Mesendoderm (in vitro differentiated cells): ENCODE results near the gene ECEL1.
A peak's percentile ranks its signal among the peaks of the same experiment; 100 is the strongest.

Experiments used
- DNase-seq: peaks from one replicate; pipeline ENCODE4 v3.0.0; 2013
- H2AK5ac ChIP-seq: 2 replicates; pipeline ENCODE4 v1.6.1; 2013; ENCODE audit warnings: low read length, inconsistent platforms
- H2BK120ac ChIP-seq: 2 replicates; pipeline ENCODE4 v1.6.1; 2013; ENCODE audit warnings: low read depth, mild to moderate bottlenecking, low read length, moderate library complexity, mixed read lengths
- H2BK15ac ChIP-seq: replicated peaks from 2 replicates; pipeline ENCODE4 v1.6.1; 2013; ENCODE audit warnings: low read depth, mild to moderate bottlenecking, moderate library complexity
- H2BK5ac ChIP-seq: 2 replicates; pipeline ENCODE4 v1.6.1; 2013; ENCODE audit warnings: low read length, inconsistent platforms
- H3K18ac ChIP-seq: 2 replicates; pipeline ENCODE4 v1.6.1; 2013; ENCODE audit warnings: mild to moderate bottlenecking, low read length, mixed read lengths
- H3K23ac ChIP-seq: one replicate; pipeline ENCODE4 v1.6.1; 2013; ENCODE audit warnings: low read length
- H3K27ac ChIP-seq: 2 replicates; pipeline ENCODE4 v1.5.1; 2013; ENCODE audit warnings: low read depth, mild to moderate bottlenecking, inconsistent platforms, low read length, moderate library complexity
- H3K27me3 ChIP-seq: 2 replicates; pipeline ENCODE4 v1.6.1; 2013; ENCODE audit warnings: low read length, control low read depth, mild to moderate bottlenecking, inconsistent platforms; ENCODE audit not compliant: insufficient read depth, poor library complexity
- H3K36me3 ChIP-seq: 2 replicates; pipeline ENCODE4 v1.6.1; 2013; ENCODE audit warnings: low read length, inconsistent platforms; ENCODE audit not compliant: control insufficient read depth, insufficient read depth
- H3K4ac ChIP-seq: one replicate; pipeline ENCODE4 v1.6.1; 2013; ENCODE audit warnings: low read depth, mild to moderate bottlenecking, low read length, moderate library complexity
- H3K4me1 ChIP-seq: 2 replicates; pipeline ENCODE4 v1.6.1; 2013; ENCODE audit warnings: low read depth, low read length, inconsistent platforms; ENCODE audit not compliant: control insufficient read depth
- H3K4me2 ChIP-seq: 2 replicates; pipeline ENCODE4 v1.6.1; 2013; ENCODE audit warnings: low read length
- H3K4me3 ChIP-seq: 2 replicates; pipeline ENCODE4 v1.5.1; 2013; ENCODE audit warnings: mild to moderate bottlenecking, low read length
- H3K56ac ChIP-seq: one replicate; pipeline ENCODE4 v1.6.1; 2013; ENCODE audit warnings: low read length
- H3K79me1 ChIP-seq: 2 replicates; pipeline ENCODE4 v1.6.1; 2013; ENCODE audit warnings: low read length, inconsistent platforms
- H3K79me2 ChIP-seq: 2 replicates; pipeline ENCODE4 v1.6.1; 2013; ENCODE audit warnings: mild to moderate bottlenecking, low read length; ENCODE audit not compliant: control insufficient read depth, insufficient read depth
- H3K9ac ChIP-seq: 2 replicates; pipeline ENCODE4 v1.6.1; 2013; ENCODE audit warnings: low read length, inconsistent platforms
- H4K5ac ChIP-seq: one replicate; pipeline ENCODE4 v1.6.1; 2013; ENCODE audit warnings: low read length
- H4K8ac ChIP-seq: one replicate; pipeline ENCODE4 v1.6.1; 2013; ENCODE audit warnings: low read depth, mild to moderate bottlenecking, control low read depth, low read length, moderate library complexity
- WGBS: extraction: QIAGEN DNeasy Blood & Tissue Kit; methylation state at CpG from one replicate; pipeline ENCODE4 v1.1.7; 2013; ENCODE audit warnings: low lambda C conversion rate, missing lambda C conversion rate; ENCODE audit not compliant: insufficient coverage; ENCODE audit errors: extremely low coverage; 5-methylcytosine and 5-hydroxymethylcytosine counted together

The ECEL1 gene

DNA sequence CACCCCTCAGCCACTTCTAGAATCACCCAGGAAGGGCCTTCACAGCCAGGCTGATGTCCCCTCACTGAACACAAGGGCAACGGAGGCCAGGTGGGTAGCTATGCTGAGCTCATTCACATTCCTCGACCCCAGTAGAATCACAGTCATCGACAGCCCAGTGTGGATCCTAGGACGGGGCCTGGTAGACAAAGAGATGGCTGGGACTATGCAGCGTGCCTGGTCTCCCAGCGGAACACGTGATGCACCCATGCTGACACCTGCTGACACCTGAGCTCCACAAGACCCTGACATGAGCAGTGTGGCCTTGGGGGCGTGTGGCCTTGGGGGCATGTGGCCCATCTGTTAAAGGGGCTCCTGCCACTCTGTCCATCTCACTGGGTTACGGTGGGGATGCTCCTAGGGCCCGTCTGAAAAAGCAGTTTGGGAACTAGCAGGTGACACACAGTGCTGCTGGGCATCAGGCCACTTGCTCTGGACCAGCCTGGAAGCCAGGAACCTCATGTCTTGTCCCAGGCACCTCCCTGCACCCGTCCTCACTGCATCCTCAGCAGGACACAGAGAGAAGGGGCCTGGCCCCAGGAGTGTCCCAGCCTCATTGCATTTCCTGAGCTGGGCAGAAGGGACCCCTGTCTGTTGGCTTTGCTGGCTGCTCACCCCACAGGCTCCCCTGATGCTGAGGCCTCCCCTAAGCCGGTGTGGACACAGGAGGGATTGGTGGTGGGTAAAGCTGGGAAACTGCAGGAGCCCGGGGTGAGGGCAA is 9.7 kb downstream of the ECEL1 start:
- H3K4me2 ChIP-seq = no peak overlapping the region
- peak; percentile 7 for DNase-seq
- H3K79me1 ChIP-seq = no peaks in the 10 kb centered on the region
- no peak overlapping the region for H2AK5ac ChIP-seq
- H3K23ac ChIP-seq = no peak overlapping the region
- H3K36me3 ChIP-seq = no peaks in the 10 kb centered on the region
- no peak overlapping the region for H4K8ac ChIP-seq
- H2BK5ac ChIP-seq = no peak overlapping the region
- H3K4me1 ChIP-seq = no peaks in the 10 kb centered on the region
- H3K27ac ChIP-seq = no peak overlapping the region
- H3K79me2 ChIP-seq = no peaks in the 10 kb centered on the region
- H4K5ac ChIP-seq = no peak overlapping the region
- no peak overlapping the region for H3K56ac ChIP-seq
- WGBS = no CpG with 5 or more reads among the region's 13 CpGs
- H3K9ac ChIP-seq = no peak overlapping the region
- peaks cover 2% of the 10 kb centered on the region for H3K27me3 ChIP-seq
- no peak overlapping the region for H3K4me3 ChIP-seq
- H3K18ac ChIP-seq = no peak overlapping the region
- no peak overlapping the region for H2BK120ac ChIP-seq
- H3K4ac ChIP-seq = no peak overlapping the region
- no peak overlapping the region for H2BK15ac ChIP-seq

DNA sequence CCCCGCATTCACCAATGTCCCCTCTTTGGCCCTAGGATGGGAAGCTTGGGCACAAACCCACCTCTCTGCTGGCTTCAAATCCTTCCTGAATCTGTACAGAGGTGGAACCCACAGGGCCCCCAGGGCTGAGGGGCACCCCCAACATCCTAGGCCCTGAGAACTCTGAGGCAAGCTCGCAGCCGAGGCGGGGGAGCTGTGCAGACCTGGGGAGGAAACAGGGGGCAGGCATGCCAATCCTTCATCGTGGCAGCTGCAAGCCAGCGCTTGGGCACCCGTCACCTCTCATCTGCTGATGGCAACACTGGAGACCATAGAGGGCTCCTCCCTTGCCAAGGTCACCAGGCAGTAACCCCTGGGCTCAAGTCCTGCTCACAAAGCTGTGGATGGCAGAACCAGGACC is 10.8 kb downstream of the ECEL1 start:
- Histone ChIP-seq H2AK5ac (no peak overlapping the region), H3K56ac (no peak overlapping the region), H3K79me2 (no peaks in the 10 kb centered on the region), H3K18ac (no peak overlapping the region), H2BK120ac (no peak overlapping the region), H3K79me1 (no peaks in the 10 kb centered on the region), H2BK5ac (no peak overlapping the region), H3K9ac (no peak overlapping the region), H3K4ac (no peak overlapping the region), H3K27me3 (peaks cover 2% of the 10 kb centered on the region), H3K4me1 (no peaks in the 10 kb centered on the region), H4K8ac (no peak overlapping the region), H4K5ac (no peak overlapping the region), H3K23ac (no peak overlapping the region), H3K27ac (no peak overlapping the region), H3K4me2 (no peak overlapping the region), H3K4me3 (no peak overlapping the region), H2BK15ac (no peak overlapping the region), H3K36me3 (no peaks in the 10 kb centered on the region)
- WGBS = no CpG with 5 or more reads among the region's 7 CpGs
- DNase-seq = no peak

DNA sequence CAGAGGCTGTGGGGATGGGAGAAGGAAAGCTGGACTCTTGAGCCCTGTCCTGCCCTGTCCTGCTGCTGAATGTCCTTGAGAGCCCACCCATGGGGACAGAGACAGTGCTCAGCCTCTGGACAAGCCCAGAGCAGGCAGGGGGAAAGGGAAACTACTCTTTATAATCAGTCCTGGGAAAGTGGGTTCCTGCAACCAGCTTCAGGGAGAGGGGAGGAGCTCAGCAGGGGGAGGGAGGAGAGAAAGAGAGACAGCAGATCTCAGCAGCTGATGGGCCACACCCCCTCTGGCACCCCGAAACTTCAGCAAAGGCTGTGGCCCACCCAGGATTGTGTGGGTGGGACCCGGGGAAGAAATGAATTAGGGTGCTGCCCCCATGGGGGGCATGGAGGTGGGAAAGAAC is 11.6 kb downstream of the ECEL1 start:
- no peaks in the 10 kb centered on the region for H3K79me1 ChIP-seq
- H2BK120ac ChIP-seq = no peak overlapping the region
- H3K79me2 ChIP-seq = no peaks in the 10 kb centered on the region
- H2BK15ac ChIP-seq = no peak overlapping the region
- H3K23ac ChIP-seq = no peak overlapping the region
- no peaks in the 10 kb centered on the region for H3K4me1 ChIP-seq
- H3K4ac ChIP-seq = no peak overlapping the region
- H3K4me2 ChIP-seq = no peak overlapping the region
- no peak overlapping the region for H3K56ac ChIP-seq
- H2AK5ac ChIP-seq = no peak overlapping the region
- no peaks in the 10 kb centered on the region for H3K36me3 ChIP-seq
- H3K4me3 ChIP-seq = no peak overlapping the region
- DNase-seq = no peak
- H3K27ac ChIP-seq = no peak overlapping the region
- H3K27me3 ChIP-seq = peaks cover 2% of the 10 kb centered on the region
- no CpG with 5 or more reads among the region's 2 CpGs for WGBS
- no peak overlapping the region for H3K18ac ChIP-seq
- no peak overlapping the region for H2BK5ac ChIP-seq
- H4K8ac ChIP-seq = no peak overlapping the region
- no peak overlapping the region for H4K5ac ChIP-seq
- no peak overlapping the region for H3K9ac ChIP-seq

DNA sequence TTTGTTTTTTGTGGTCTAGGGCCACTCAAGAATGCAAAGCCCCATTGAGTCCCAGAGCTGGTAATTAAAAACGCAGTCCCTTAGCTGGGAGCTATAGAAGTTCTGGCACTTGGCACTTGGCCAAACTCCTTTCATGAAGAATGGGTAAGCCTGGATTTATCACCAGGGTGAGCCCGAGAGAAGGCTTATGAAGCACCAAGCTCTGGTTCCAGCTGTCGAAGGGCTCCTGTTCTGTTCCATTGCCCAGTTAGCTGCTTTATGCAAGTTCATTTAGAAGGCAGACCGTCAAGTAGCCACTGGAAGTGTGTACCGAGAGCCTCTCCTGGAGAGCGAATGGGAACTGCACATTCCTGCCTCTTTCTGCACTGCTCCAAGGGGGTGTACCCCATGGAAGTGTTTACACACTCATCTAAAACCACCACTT is 14.2 kb downstream of the ECEL1 start:
- Histone ChIP-seq H3K56ac (no peak overlapping the region), H3K27me3 (peaks cover 2% of the 10 kb centered on the region)
- WGBS = no CpG with 5 or more reads among the region's 6 CpGs

DNA sequence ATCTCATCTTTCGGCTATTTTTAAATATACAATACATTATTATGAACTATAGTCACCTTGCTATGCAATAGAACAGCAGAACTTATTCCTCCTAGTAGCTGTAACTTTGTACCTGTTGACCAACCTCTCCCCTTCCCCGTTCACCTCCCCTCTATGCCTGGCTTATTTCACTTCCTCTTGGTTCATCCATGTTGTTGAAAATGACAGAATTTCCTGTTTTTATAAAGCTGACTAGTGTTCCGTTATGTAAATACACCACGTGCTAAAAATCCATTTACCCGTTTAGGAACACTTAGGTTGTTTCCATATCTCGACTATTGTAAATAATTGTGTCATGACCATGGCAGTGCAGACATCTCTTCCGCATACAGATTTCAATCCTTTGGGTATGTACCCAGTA is 21.4 kb downstream of the ECEL1 start:
- Histone ChIP-seq H3K27me3 (no peaks in the 10 kb centered on the region), H3K4me2 (no peak overlapping the region)

More for the DNA sequence above, 14.2 kb downstream of the ECEL1 start:
- no peak overlapping the region for H2BK15ac ChIP-seq
- no peak overlapping the region for H2AK5ac ChIP-seq
- no peak overlapping the region for H3K18ac ChIP-seq
- H3K36me3 ChIP-seq = no peaks in the 10 kb centered on the region
- no peak overlapping the region for H4K8ac ChIP-seq
- H2BK120ac ChIP-seq = no peak overlapping the region
- H2BK5ac ChIP-seq = no peak overlapping the region
- no peak overlapping the region for H3K4me2 ChIP-seq
- no peaks in the 10 kb centered on the region for H3K79me2 ChIP-seq
- H3K4me1 ChIP-seq = no peaks in the 10 kb centered on the region
- no peak overlapping the region for H3K4ac ChIP-seq
- no peak overlapping the region for H3K4me3 ChIP-seq
- H3K23ac ChIP-seq = no peak overlapping the region
- H3K27ac ChIP-seq = no peak overlapping the region
- no peak overlapping the region for H3K9ac ChIP-seq
- no peak for DNase-seq
- H3K79me1 ChIP-seq = no peaks in the 10 kb centered on the region
- H4K5ac ChIP-seq = no peak overlapping the region

DNA sequence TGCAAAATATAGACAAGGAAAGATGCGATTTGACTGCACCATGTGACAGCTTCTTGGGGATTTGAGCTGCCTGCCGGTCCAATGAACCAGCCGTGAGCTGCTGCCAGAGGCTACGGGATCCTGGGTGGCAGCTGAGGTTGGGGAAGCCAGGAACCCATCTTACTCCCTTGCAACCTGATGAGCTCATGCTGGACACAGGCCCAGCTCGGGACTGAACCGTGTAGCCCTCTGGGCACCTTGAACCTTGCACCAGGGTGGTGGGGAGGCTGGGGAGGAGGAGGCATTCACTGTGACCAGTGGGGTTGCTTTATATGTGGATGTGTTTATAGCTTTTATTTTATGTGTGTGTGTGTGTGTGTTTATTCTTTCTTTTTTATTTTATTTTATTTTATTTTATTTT is 22.6 kb downstream of the ECEL1 start:
- Histone ChIP-seq H3K23ac (no peak overlapping the region), H3K79me2 (no peaks in the 10 kb centered on the region), H4K5ac (no peak overlapping the region), H3K4me1 (no peaks in the 10 kb centered on the region), H2BK5ac (no peak overlapping the region), H2BK120ac (no peak overlapping the region), H3K56ac (no peak overlapping the region), H3K18ac (no peak overlapping the region), H3K4me2 (no peak overlapping the region), H2BK15ac (no peak overlapping the region), H3K27ac (no peak overlapping the region), H3K9ac (no peak overlapping the region), H3K4ac (no peak overlapping the region), H4K8ac (no peak overlapping the region), H3K79me1 (no peaks in the 10 kb centered on the region), H2AK5ac (no peak overlapping the region), H3K27me3 (no peaks in the 10 kb centered on the region), H3K4me3 (no peak overlapping the region), H3K36me3 (no peaks in the 10 kb centered on the region)
- DNase-seq = no peak
- WGBS = no CpG with 5 or more reads among the region's 6 CpGs

More for the DNA sequence above, 21.4 kb downstream of the ECEL1 start:
- Histone ChIP-seq H3K27ac (no peak overlapping the region), H2BK15ac (no peak overlapping the region), H3K4me1 (no peaks in the 10 kb centered on the region), H4K5ac (no peak overlapping the region), H3K56ac (no peak overlapping the region), H3K9ac (no peak overlapping the region), H3K36me3 (no peaks in the 10 kb centered on the region), H4K8ac (no peak overlapping the region), H2BK120ac (no peak overlapping the region), H2BK5ac (no peak overlapping the region), H2AK5ac (no peak overlapping the region), H3K79me1 (no peaks in the 10 kb centered on the region), H3K4ac (no peak overlapping the region), H3K79me2 (no peaks in the 10 kb centered on the region), H3K4me3 (no peak overlapping the region), H3K18ac (no peak overlapping the region), H3K23ac (no peak overlapping the region)
- no CpG with 5 or more reads among the region's 7 CpGs for WGBS
- no peak for DNase-seq
